Stimulated activated CD8-positive, alpha-beta memory T cell treated with anti-CD3 and anti-CD28 coated beads, Interleukin-15, amount 100 ng/mL, for 24 hours (primary cell): ENCODE measurements around the gene PIGK.
"Not testable (repeated sequence)": the region's sequence is repeated elsewhere in the genome, so short reads cannot be mapped to it uniquely, and the experiment has no call there.

Experiments
- DNase-seq: peaks from one replicate; pipeline ENCODE4 v3.0.0-alpha.2; 2020; ENCODE audit warnings: low read depth

Gene PIGK

GRCh38 chr1:77193951-77194350, 25.3 kb downstream of the PIGK start:
- no peak for DNase-seq

GRCh38 chr1:77188770-77189169, 30.5 kb downstream of the PIGK start:
- DNase-seq = no peak

DNA sequence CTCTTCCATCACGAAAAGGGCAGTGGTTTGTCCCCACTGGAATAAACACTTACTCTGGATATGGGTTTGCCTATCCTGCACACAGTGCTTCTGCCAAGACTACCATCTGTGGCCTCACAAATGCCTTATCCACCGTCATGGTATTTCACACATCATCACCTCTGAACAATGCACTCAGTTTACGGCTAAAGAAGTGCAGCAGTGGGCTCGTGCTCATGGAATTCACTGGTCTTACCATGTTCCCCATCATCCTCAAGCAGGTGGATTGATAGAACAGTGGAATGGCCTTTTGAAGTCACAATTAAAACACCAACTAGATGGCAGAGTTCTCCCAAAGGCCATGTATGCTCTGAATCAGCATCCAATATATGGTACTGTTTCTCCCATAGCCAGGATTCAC, 32.3 kb downstream of the PIGK start:
- DNase-seq = not testable (repeated sequence)

DNA sequence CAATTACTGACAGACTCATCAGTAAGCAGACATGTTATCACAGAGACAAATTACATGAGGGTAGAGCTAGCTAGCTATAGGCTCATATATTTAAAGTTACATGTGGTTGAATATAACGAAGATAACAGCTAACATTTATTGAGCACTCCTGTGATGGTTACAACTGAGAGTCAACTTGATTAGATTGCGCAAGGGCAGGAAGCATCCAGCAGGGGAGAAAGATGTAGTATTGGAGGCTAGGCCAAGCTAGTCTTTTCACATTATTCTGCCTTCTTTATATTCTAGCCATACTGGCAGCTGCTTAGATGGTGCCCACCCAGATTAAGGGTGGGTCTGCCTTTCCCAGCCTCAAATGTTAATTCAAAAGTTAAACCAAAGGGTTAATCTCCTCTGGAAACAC, 37.1 kb downstream of the PIGK start:
- DNase-seq = no peak

GRCh38 chr1:77179632-77180031, 39.6 kb downstream of the PIGK start:
- DNase-seq = no peak

DNA sequence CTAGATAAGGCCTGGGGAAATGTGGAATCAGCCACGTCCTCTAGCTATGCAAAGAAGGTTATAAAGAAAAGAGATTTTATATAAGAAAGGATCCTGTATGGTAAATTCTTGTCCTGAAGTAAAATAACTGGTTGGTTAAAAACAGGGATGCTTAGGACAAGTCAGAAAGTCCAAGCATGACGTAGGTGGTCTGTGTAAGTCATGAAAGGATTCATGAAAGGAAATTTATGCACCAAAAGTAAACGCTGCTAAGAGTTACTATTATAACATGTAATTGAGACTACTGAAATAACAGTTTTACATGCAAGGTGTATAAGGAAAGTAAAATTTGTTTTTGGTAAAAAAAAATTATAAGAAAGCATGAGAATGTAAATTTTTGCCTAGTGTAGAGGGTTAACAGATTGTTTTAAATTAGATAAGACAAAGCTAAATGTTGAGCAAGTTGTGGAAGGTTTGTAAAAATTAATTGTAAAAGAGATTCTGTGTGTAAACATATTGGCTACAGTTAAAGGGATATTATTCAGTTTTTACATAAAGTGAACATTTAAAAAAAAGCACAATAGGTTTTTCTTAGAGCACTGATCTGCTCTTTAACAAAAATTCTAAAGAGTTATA, 43.9 kb downstream of the PIGK start:
- DNase-seq = no peak

GRCh38 chr1:77170687-77171086, 48.5 kb downstream of the PIGK start:
- no peak for DNase-seq

DNA sequence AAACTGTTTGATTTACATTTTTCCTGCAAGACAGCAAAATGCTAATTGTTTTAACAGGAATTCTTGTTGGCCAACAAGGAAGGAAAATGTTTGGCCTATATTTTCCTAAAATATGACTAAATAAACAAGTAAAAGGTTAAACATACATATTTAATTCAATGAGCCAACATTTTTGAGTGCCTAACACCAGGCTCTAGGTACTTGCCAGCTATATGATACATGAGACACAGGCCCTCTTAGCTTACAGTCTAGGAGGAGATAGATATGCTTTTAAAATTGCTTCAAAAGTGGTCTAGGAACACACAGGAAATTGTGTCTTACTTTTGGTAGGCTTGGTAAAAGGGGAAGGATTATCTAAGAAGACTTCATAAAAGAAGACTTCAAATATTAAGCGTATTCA, 50.9 kb downstream of the PIGK start:
- DNase-seq = no peak

DNA sequence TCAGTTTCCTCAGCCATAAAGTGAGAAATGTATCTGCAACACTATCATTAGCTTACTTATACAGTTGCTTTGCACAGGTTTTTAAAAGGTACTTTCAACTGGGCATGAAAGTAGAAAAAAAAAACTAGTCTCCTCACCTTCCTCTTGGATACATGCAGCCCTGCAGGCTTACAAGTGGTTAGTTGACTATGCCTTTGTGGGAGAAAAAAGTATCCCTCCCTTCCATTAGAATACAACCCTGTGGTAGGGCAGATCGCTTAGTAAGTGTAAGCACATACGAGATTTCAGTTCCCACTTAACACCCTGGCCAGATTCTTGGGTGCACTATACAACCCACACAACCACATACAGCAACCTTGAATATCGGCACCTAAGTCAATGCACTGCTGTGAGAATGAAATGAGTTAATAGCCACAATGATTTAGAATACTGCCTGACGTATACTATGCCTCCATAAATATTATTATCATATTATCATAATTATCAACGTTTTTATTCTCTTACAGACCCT, 54.7 kb downstream of the PIGK start:
- no peak for DNase-seq

DNA sequence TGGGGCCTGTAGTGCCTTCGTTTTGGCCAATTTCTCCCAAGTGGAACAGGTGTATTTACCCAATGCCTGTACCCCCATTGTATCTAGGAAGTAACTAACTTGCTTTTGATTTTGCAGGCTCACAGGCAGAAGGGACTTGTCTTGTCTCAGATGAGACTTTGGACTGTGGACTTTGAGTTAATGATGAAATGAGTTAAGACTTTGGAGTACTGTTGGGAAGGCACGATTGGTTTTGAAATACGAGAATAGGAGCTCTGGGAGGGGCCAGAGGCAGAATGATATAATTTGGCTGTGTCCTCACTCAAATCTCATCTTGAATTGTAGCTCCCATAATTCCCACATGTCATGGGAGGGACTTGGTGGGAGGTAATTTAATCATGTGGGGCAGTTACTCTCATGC, 59.5 kb downstream of the PIGK start:
- not testable (repeated sequence) for DNase-seq

DNA sequence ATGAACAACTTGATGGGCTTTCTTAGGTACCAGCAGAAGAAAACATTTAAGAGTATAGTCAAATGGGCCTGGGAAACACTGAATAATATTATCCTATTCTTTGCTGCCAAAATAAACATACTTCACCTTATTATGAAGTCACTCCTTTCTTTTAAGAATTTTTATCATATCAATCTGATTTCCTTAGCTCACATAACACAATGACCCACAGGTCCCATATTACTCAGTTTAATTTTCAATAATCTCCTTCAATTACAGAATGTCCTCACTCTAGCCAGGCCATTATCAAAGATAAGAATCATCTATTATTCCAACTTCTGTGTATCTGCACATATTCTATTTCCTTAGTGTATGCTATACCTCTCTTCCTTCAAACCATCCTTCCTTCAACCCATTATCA, 63.0 kb downstream of the PIGK start:
- DNase-seq = no peak

- DNase-seq = no peak
Measured at GRCh38 chr1:77146270-77146669, 73.0 kb downstream of the PIGK start.

DNA sequence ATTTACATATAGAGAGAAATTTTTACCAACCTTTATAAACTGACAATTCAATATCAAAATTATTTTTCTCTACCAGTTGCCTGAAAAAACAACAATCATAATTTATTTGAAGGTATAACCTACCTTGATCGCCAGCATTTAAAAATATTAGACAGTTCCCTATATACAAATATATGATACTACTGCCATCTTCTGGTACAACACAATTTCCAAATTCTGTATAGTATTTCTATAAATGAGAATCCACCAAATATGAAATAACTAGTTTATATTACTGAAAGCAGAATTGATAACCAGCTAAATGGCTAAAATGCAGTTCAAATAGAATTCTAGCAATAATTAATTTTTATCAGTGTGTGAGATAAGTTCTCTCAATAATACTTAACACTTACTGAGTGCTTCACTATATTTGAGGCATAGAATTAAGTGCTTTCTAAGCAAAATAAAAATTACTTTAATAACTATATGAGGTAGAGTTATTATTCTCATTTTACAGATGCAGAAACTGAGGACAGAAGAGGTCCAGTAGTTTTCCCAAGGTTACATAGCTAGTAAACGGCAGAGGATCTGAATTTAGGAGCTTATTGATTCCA, 75.6 kb downstream of the PIGK start:
- no peak for DNase-seq

GRCh38 chr1:77139389-77139788, 79.8 kb downstream of the PIGK start:
- DNase-seq = no peak

DNA sequence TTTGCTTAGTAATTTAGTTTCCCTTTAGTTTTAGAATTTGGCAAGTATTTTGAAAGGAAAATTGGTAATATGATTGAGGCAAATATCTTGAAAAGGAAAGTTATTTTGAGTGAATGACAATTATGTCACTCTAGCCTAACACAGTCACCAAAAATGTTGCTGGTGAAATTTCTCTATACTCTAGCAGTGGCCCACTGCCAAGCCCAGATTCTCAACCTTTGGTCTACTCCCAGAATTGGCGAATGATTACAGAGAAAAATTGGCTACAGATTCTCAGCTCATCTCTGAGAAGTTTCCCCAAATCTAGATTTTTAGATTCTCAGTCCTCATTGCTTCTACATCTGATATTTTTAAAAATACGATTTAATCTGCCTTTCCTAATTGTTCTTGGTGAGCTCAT, 84.9 kb downstream of the PIGK start:
- no peak for DNase-seq

GRCh38 chr1:77133731-77134358, 85.4 kb downstream of the PIGK start:
- no peak for DNase-seq

- no peak for DNase-seq
Measured at GRCh38 chr1:77126307-77126706, 92.9 kb downstream of the PIGK start.

DNA sequence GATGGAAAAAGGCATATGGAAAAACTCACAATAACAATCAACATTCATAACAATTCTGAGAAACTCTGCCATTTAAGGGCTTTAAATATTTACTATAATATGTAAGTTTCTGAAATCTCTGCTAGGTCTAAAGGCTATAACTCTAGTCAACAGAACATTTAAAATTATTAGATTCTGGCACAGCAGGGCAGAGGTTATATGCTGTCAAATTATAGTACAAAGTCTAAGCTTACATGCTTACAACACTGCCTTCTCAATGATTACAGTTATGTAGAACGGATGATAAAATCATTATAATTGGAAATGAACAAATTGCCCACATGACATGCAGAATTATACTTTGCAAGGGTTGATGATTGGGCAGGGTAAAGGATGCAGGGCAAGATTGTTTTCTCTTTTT, 97.7 kb downstream of the PIGK start:
- no peak for DNase-seq

- DNase-seq = no peak
Measured at GRCh38 chr1:77120950-77121349, 98.3 kb downstream of the PIGK start.

DNA sequence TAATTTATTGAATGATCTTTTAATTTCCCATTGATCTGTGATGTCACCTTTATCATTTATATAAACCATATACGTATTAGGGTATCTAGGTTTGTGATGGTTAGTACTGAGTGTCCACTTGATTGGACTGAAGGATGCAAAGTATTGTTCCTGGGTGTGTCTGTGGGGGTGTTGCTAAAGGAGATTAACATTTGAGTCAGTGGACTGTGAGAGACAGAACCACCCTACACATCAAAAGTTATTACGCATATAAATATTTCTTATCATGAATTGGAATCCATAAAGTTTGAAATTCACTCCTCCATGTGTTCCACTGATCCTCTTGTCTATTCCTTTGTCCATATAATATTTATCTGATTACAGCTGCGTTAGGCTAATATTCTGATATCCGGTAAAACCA, 100.5 kb downstream of the PIGK start:
- DNase-seq = no peak

DNA sequence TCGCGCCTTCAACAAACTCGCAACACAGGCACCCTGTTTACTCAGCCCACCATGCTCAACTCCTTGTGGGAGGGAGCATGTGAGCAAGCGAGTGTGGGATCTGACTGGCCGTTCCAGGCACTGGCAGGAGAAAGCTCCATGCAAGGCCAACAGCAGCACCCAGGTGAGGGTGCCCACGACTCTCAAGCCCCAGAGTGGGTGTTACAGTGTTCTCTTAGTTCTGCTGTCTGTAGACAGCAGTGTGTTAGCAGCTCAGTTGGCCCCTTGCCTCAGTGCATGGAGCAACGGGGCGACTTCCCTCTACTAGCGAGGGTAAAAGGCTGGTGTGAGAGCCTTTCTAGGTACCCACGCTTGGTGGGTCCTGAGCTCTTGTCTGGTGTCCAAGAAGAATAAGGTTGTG, 114.6 kb downstream of the PIGK start:
- DNase-seq = no peak

DNA sequence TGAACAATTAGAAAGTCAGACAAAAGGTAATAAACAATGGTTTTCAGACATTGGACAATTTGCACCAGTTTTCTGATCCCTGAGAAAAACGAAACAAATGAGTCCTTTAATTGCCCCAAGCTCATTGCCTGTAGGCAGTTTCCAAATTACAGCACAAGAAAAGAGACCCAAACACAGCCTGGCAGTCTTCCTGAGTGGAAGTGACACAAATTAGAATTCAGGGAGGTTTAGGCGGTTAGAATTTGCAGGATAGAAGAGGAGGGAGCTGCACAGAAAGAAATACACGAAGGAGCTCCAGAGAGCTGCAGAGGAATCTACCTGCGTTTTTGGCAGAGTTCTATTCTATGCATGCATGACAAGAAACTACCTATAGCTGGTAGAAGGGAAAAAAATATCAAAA, 115.7 kb downstream of the PIGK start:
- no peak for DNase-seq

DNA sequence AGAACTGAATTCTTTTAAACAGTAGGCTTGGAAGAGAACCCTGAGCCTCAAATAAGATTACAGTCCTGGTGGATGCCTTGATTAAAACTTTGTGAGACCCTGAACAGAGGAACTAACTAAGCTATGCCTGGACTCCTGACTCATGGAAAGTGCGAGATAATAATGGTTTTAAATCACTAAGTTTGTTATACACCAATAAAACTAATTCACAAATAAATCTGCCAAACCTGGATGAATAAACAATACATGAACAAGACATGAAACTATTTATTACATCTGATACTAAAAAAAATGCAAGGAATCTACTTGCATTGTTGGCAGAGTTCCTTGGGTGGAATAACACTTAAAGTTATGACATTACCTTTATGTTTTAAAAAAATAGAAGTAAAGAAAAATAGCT, 118.4 kb downstream of the PIGK start:
- no peak for DNase-seq
